GM21528 (cell line): ENCODE data around the gene KCNJ15.
A peak's percentile ranks its signal among the peaks of the same experiment; 100 is the strongest.
"Not testable (repeated sequence)": the region's sequence is repeated elsewhere in the genome, so short reads cannot be mapped to it uniquely, and the experiment has no call there.

Source experiments
- ATAC-seq: cut with Tn5 transposase; IDR thresholded peaks from one replicate; pipeline ENCODE4 v1.9.1; 2021; ENCODE audit warnings: mild to moderate bottlenecking, moderate library complexity; ENCODE audit not compliant: unreplicated experiment, low FRiP score

Gene KCNJ15

DNA sequence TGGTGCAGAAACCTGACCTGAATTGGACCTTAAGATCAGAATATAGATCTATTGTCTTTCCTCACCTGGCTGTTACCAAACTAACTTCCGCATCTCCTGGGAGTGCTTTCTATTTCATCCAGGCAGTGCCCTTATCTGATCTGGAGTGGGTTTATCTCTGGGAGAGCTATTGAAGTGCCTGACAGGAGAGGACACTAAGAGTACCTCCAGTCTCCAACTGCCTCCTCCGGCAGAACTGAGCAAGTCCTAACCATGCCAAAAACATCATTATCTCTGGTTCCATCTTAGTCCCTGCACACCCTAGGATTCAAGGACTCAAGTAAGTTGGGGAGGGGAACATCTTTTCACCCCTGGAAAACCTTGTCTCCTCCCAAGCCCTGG lies 12.4 kb upstream of the KCNJ15 start:
- no peak for ATAC-seq

DNA sequence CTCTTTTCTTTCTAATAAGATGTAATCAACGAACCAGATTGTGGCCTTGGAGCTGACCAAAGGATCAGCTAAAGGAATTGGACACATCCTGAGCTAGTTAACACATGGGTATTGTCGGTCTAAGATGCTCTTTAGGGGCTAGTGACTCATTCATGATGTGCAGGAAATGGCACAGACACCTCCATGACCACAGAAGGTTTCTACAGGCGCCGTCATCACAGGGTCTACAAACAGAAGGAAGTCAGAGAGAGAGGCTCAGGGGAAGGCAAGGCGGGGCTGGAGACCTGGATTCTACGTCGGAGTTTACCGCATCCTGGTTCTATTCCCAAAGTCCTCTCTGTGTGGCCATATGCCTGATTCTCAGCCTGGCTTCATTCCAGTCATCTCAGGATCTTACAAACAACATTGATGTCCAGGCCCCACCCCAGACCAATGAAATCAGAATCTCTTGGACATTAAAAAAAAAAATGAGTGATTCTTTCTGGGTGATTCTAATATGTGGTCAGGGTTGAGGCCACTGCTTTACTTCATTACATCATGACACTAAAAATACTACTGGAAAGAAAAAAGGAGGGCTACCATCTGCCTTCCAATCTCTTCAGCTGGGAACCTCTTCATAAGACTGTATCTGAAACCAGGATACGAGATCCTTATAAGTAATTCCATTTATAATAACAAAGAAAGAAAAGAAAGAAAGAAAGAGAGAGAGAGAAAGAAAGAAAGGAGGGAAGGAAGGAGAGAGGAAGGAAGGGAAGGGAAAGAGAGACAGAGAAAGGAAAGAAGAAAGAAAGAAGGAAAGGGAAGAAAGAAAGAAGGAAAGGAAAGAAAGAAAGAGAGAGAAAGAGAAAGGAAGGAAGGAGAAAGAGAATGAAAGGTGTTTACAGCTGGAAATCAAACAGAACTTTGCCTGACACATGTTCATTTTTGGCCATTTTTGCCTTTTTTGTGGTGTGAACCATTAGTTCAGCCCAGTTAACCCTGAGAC lies 11.6 kb upstream of the KCNJ15 start:
- peak; percentile 61 for ATAC-seq

DNA sequence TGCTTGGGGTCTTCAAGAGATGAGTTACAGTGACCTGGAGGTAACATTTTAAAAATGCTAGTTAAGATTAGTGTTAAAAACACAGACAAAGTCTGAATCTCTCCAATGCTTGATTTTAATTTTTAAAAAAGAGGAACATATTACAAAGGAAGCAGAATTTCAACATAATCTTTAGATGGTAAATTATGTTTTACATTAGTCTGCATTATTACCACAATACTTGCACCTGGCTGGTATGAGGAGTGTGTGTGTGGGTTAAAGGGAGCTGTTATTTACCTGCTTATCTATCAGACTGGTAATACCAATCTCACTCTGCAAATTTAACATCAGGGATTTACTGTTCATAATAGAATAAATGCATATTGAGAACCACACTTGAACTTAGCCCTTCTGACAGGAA lies 10.3 kb upstream of the KCNJ15 start:
- no peak for ATAC-seq

DNA sequence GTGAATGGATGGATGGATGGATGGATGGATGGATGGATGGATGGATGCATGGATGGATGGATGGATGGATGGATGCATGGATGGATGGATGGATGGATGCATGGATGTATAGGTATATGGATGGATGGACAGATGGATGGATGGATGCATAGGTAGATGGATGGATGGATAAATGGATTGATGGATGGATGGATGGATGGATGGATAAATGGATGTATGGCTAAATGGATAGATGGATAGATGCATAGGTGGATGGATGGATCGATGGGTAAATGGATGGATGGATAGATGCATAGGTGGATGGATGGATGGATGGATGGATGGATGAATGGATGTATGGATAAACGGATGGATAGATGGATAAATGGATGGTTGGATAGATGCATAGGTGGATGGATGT lies 9.7 kb upstream of the KCNJ15 start:
- not testable (repeated sequence) for ATAC-seq

DNA sequence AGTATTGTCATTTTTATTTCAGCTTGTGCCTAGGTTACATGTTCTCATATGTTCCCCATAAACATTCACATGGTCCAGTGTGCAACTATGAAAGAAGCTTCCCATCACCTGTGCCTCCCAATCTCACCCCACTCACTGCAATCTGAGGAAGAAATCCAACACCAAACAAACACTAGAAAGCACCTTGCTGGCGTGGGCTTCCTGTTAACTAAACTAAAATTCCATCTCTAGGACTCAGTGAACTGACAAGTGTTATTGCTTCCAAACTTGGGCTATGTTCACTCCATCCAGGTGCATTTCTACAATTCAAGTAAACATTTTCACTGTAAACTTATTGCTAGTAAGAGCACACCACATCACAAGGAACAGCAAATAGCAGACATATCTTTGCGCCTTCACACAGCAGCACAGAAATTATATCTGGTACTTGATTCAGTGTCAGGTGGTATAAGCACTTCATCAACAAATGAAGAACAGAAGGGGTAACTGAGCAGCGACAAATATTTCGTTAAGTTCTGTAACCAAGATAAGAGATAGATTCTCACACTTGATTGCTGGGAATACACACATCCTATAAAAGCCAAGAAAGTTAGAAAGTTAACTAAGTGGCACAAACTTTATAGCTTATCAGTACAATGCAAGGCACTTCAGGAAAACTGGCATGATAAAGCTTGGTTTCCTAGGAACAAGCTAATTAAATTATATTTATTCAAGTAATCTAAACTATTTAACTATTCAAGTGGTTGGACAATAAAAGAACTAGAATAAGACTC lies 8.9 kb upstream of the KCNJ15 start:
- no peak for ATAC-seq

DNA sequence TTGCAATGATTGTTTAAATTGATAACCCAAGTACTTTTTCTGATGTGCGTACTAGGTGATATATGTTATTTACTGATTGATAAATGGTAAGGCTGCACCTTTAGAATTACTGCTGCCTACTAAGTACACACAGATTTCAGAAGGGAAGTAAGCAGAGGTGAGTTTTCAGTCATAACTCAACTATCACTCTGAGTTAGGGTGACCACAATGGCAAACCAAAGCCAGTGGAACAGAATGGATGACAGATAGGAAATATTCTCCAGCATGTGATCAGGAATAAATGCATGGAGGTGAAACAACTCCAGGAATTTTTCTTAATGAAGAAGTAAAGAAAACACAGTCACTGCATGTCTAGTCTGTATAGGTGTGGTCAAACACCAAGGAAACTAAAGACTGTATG lies 7.5 kb upstream of the KCNJ15 start:
- ATAC-seq, result no peak

DNA sequence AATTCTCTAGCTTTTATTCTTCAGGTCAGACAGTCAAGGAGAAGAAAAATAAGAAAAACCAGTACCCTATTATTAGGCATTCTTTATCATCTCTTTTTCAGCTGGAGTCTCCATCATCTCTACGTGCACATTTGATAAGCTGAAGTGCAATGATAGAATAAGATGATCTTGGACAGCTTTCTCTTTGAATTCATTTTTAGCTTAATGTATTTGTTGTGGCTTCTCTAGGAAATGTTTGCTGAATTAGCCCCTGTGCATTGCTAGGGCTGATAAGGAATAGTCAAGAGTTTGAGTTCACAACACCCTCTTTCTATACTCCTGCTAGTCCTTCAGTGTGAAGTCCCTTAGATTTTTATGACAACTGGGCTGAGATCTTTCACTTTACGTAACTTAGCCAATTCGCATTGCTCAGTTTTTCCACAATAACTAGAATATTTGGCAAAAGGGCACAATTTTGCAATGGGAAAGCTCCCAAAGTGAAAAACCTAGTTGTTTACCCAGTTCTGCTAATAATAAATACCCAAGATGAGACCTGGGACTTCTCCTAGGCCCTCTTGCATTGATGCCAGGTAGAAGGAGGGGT lies 7.0 kb upstream of the KCNJ15 start:
- ATAC-seq, result no peak

DNA sequence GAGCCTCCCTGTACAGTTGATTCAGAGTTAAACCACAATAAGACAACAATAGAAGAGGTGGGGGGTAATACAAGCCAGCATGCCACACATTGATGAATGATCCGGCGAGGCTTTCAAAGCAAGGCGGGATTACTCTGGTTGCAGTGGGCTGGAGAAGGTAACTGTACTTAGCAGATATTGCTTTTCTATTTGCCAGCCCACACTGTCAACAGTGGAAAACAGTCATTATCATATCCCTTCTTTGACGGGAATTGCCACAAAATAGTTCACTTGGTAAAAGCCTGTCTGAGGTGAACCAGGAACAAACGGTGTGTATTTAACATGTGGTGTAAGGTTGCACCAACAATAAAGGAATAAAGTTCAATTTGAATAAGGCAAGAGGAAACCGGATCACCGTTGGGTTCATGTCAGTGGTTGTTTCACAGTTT lies 5.8 kb upstream of the KCNJ15 start:
- no peak for ATAC-seq

DNA sequence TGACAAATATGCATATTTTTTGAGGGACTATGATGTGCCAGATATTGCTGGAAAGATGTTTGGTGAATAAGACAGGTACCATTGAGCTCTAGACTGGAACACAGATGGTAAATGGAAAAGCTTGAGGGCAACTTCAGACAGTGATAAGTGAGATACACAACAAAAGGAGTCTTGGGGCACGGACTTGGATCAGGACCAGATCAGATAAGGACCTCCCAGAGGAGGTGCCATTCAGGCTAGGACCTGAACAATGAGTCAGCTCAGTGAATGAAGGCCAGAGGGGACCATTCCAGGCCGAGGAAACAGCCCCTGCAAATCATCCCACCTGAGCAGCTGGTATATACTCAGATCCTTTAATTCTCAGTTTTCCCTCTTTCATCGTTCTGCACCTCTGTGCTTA lies 1.8 kb upstream of the KCNJ15 start:
- ATAC-seq, result no peak

DNA sequence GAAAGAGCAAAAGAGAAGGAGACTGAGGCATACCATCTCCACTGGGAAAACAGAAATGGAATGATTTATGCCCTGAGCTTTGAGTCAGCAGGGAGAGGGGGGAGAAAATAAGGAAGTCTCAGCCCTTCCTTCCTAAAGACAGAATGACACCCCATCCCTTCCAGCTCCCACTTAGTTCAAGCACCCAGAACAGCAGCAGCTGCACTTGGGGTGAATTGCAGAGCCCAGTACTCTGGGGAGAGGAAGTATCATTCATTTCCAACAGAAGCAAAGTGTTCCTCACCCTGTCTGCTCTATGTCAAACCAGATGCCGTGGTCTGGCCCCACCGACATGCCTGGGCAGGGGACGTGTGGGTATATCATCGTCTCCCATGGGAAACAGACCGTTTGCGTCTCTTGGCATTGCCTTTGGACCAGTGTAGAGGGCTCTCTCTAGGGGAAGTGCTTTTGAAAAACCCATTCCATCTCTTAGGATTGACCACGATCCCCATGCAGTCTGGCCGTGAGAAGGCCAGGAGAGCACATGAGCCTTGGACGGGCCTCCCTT lies 1.1 kb upstream of the KCNJ15 start:
- ATAC-seq, result no peak

DNA sequence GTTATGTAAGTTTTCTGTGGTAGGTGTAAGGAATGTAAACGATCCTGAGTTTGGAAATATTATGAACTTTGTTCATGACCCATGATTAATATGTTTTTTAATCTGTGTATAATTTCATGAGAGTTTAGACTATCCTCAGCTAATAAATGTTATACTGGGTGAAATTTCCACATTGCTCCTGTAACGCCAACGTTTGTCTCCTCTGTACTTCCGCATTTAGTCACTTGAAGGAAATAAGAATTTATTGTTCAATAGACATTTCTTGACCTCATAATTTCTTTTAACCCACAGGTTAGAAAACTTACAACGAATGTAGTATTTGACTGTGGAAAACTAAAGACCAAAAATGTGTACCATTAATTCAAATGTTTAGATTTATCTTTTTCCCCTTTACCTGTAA lies 876 bp downstream of the KCNJ15 start:
- no peak for ATAC-seq

DNA sequence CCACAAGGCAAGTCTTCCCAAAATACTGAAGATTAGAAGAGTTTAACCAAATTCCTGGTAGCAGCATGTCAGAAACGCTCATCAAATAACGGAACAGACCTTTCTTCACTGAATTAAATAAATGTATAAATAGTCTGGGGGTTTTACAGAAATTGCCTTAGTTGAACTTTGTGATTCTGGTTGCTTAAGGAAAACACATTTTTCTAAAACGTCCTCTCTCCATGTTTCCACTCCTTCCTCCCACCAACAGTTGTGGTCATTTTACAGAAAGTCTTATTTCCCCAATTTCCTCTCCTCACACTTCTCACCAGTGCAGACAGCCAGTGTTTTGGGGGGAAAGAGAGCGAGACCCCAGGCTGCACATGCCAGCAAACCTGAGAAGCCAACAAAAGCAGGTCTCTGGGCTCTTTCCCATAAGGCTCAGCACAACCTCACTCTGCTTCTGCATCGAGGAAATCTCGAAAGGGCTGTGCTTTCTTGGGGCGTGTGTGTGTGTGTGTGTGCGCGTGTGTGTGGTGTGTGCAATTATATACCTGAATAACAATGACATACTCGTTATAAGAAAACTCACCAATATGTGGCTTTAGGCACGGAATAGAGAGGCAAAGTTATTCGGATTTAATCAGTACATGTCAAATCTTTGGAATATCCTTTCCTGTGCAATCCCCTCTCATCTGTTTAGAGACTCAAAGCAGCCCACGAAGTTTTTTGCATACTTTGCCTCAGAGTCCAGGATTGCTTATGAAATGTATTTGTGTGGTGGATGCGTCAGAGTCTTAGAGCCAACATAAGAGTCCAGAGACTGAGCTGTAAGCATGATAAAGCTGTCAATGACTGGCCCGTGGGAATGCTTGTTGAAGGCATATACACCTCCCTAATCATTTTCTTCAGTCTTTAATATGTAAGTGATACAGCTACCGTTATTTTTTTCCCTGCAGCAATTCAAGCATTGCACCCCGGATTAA lies 2.0 kb downstream of the KCNJ15 start:
- no peak for ATAC-seq

DNA sequence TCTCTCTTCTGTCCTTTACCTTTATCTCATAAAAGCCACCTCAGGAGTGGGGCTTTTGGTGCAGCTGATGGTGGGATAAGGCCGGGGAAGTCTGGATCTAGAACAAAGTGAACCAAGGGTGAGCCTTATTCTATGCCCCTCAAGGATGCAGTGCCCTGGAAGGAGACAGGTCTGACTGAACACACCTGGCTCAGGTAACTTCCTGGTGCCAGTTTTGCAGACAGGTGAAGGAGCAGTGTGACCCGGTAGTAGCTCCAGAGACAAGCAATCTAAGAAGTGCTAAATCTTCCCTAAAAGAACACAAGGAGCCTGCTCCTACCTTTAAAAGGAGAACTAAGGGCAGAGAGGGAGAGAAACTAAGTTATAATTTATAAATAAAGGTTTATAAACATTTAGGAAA lies 2.9 kb downstream of the KCNJ15 start:
- ATAC-seq, result no peak

DNA sequence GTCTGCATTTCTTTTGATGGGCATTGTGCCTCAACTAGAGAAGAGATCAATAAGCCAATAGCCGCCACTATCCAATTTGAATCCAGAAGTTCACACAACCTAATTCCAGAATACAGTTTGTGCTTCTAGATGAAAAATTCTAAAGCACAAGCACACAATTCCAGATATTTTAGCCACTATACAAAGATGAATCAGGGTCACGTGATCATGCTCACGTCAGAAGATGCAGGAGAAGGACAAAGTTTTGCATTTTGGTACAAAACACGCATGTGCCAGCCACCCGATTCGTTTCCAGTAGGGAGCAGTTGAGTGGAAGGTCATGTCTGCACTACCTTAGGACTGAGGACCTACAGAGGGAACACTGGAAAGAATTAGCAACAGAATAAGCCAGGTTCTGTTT lies 3.6 kb downstream of the KCNJ15 start:
- ATAC-seq, result no peak

DNA sequence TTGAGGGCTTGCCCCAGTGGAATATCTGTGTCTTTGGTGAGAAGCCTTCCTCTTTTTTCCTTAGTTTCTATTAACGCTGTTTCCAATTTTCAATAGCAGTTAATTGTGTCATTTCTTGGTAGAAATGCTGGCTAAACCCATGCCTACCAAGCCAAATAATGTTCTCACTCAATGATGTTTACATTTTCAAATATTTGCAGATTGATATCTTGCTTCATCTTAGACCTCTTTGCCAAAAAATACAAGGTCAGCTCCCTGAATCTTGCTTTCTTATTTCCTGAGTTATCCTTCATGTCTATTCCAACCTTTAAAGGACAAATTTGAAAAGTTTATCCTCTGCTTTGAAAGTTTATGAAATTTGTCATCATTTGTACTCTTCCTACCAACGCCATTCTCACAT lies 5.1 kb downstream of the KCNJ15 start:
- ATAC-seq, result no peak

DNA sequence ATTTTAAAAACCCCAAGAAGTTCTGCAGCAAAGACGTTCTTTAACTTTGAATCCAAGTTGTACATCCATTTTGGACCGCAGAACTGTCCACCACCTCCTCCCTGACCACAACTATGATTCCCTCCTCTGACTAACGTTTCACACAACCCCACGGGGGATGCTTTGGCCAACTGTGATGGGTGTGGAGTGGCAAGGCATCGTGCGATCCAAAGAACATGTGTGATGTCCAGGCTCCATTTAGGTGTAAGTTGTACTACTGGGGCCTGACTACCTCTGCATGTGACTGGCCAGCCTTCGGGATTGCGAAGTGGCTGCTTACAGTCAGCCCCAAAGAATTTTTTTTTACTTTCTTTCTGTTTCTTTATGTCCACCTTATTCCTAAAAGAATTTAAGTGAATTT lies 6.7 kb downstream of the KCNJ15 start:
- no peak for ATAC-seq

DNA sequence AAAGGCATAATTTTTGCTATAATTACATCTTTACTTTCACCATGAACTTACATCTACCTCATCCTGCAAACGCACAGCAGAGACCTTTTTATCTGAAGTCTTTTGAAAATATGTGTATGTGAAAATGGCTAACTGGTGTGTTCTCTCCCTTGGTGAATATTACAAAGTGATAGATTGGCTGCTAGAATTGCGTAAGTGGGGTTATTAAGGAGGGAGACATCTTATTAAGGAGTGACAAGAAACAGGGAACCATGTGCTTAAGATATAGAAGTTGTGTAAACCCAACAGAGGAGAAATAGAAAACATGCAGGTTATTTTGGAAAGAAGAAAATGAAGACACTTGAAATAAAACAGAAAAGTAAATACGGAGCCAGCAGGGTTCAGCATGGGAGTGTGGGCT lies 7.8 kb downstream of the KCNJ15 start:
- no peak for ATAC-seq

DNA sequence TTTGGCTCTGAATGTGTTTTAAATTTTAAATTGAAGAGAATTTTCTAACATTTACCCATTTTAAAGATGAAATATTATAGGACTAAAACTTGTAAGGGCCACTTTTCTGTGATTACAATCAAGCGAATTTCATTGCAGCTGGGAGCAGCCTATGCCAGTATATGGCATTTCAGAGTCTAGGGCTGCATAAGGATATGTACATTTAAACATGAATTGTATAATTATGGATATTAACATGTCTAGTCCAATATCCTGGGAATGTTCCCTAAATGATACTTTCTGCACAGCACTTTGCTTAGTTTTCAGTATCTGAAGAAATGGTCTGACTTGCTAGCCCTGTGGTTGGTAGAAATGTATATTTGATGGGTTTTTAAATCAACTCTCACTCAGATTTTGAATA lies 8.4 kb downstream of the KCNJ15 start:
- no peak for ATAC-seq

DNA sequence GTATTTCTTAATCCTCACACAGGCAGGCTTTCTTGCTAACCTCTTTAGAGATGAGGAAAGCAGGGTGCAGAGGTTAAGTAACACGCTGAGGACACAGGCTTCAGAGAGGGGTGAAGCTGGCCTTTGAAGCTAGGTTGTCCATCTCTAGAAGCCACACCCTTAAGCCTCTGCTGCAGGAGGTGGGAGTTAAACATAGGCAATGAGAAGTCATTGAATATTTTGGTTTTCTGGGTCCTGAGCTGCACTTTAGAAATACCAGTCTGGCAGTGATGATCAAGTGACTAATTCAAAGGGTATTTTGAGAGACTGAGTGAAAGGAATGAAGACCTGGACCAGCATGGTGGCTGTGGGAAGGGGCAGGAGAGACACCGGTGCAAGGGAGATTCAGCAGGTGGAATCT lies 9.9 kb downstream of the KCNJ15 start:
- no peak for ATAC-seq
